Natural killer cell (primary cell): ENCODE results near the gene ELK4. TPM values are rescaled to one million over a fixed set of nuclear protein-coding genes. Genes with fewer than 3 reads are reported as not detected.

ENCODE experiments used
- ATAC-seq, 3 donors: fragments of 150-1000 bp in 2 of 3; fragments of 200-7000 bp in 1 of 3; cut with Tn5 transposase; 1 replicate in 1 of 3; 2 replicates in 2 of 3; pipeline ENCODE4 v1.10.0; 2021; ENCODE audit warnings: mild to moderate bottlenecking in 2 of 3, moderate library complexity in 2 of 3
- DNase-seq, 2 donors: peaks; one replicate each; pipeline versions ENCODE4 v3.0.0 to v3.0.0-alpha.2; 2013 to 2021; ENCODE audit warnings: mixed read lengths in 1 of 2
- H3K27ac ChIP-seq: one replicate; pipeline ENCODE4 v1.5.1; 2013; ENCODE audit warnings: mild to moderate bottlenecking, low read length
- H3K27me3 ChIP-seq: one replicate; pipeline ENCODE4 v1.6.1; 2013; ENCODE audit warnings: low read length; ENCODE audit not compliant: control insufficient read depth, insufficient read depth
- H3K36me3 ChIP-seq: one replicate; pipeline ENCODE4 v1.6.1; 2013; ENCODE audit warnings: low read length; ENCODE audit not compliant: control insufficient read depth, insufficient read depth
- H3K4me1 ChIP-seq: one replicate; pipeline ENCODE4 v1.6.1; 2013; ENCODE audit warnings: low read length; ENCODE audit not compliant: control insufficient read depth, insufficient read depth
- H3K4me3 ChIP-seq: one replicate; pipeline ENCODE4 v1.5.1; 2013; ENCODE audit warnings: low read length
- H3K9me3 ChIP-seq: one replicate; pipeline ENCODE4 v1.6.1; 2013; ENCODE audit warnings: low read length; ENCODE audit not compliant: control insufficient read depth, insufficient read depth
- H3K27ac Mint-ChIP-seq, 2 donors: one replicate each; pipeline ENCODE4 v1.8.0; 2022; ENCODE audit warnings: mild to moderate bottlenecking in 2 of 2, mixed read lengths in 2 of 2, moderate library complexity in 1 of 2
- H3K27me3 Mint-ChIP-seq, 2 donors: one replicate each; pipeline ENCODE4 v1.8.0; 2022; ENCODE audit warnings: low read depth in 2 of 2, mixed read lengths in 2 of 2
- H3K36me3 Mint-ChIP-seq: one replicate; pipeline ENCODE4 v1.8.0; 2022; ENCODE audit warnings: mixed read lengths
- H3K4me1 Mint-ChIP-seq, 2 donors: one replicate each; pipeline ENCODE4 v1.8.0; 2022; ENCODE audit warnings: mixed read lengths in 2 of 2
- H3K4me3 Mint-ChIP-seq: one replicate; pipeline ENCODE4 v1.8.0; 2022; ENCODE audit warnings: mild to moderate bottlenecking, moderate library complexity, mixed read lengths
- H3K9me3 Mint-ChIP-seq, 2 donors: one replicate each; pipeline ENCODE4 v1.8.0; 2022; ENCODE audit warnings: mixed read lengths in 2 of 2
- CTCF ChIP-seq: fragments of 200-600 bp; IDR thresholded peaks from one replicate; pipeline ENCODE4 v1.8.0; 2022; ENCODE audit warnings: antibody characterized with exemption
- WGBS: methylation state at CpG from one replicate; pipeline ENCODE4 v1.1.7; 2013; ENCODE audit warnings: missing lambda C conversion rate; ENCODE audit not compliant: insufficient coverage; 5-methylcytosine and 5-hydroxymethylcytosine counted together
- intact Hi-C: fragments of 100-400 bp; cut with micrococcal nuclease; formaldehyde crosslinking; loops from one replicate; pipeline ENCODE4 v1.14.2; 2022
- total RNA-seq, 4 donors: library from RNA; stranded (reverse); fragments of 120-200 nt in 1 of 4; gene quantifications; one replicate each; pipeline versions ENCODE4 v1.2.3 to v1.2.4, GENCODE V29; 2013 to 2022

Gene ELK4
- 100 to 1,000 TPM; 107 to 155 (median 139) TPM for total RNA-seq
- 78.0 TPM for total RNA-seq (2013)

- H3K27ac Mint-ChIP-seq, result peak within 1 kb of the TSS; percentile 97 to 99
- Histone ChIP-seq H3K4me1 (peaks cover 21% of the 10 kb centered on the region), H3K27me3 (no peaks in the 10 kb centered on the region), H3K36me3 (peaks cover 4% of the 10 kb centered on the region), H3K27ac (peak within 1 kb of the TSS; percentile 97), H3K4me3 (peak within 1 kb of the TSS; percentile 74), H3K9me3 (no peaks in the 10 kb centered on the region)
- peak; percentile 83 to 93 (median 84) for ATAC-seq
- no peaks in the 10 kb centered on the region for H3K36me3 Mint-ChIP-seq
- no peaks in the 10 kb centered on the region for H3K9me3 Mint-ChIP-seq
- intact Hi-C loops, result loop anchor here (1.0 to 5.0 kb wide), 4 partner anchors 40 to 345 kb away; no protein-coding TSS in a partner anchor
- peaks cover 29 to 36% of the 10 kb centered on the region in 2 donors for H3K4me1 Mint-ChIP-seq
- under 1% methylated on average over 80 of the region's 83 CpGs for WGBS
- DNase-seq, result peak; percentile 99 to 100
- peaks cover 0 to 7% of the 10 kb centered on the region in 2 donors for H3K27me3 Mint-ChIP-seq
- TF ChIP-seq CTCF, result peak; percentile 75
- peak within 1 kb of the TSS; percentile 97 for H3K4me3 Mint-ChIP-seq
Observed at GRCh38 chr1:205631768-205632668, at the start of gene ELK4. ELK4 (minus strand) TSS chr1:205632011; CDS start chr1:205623882, 8,129 bp downstream.

- DNase-seq (no peak), ATAC-seq (no peak)
- Mint-ChIP-seq H3K4me3 (no peak overlapping the region), H3K4me1 (peaks cover 14 to 19% of the 10 kb centered on the region in 2 donors), H3K36me3 (no peaks in the 10 kb centered on the region), H3K27ac (no peak overlapping the region), H3K9me3 (no peaks in the 10 kb centered on the region), H3K27me3 (peaks cover 11 to 15% of the 10 kb centered on the region in 2 donors)
- peaks cover 2% of the 10 kb centered on the region for H3K27me3 ChIP-seq
- peaks cover 14% of the 10 kb centered on the region for H3K4me1 ChIP-seq
- TF ChIP-seq CTCF, result no peak
- no peaks in the 10 kb centered on the region for H3K36me3 ChIP-seq
- H3K9me3 ChIP-seq, result no peaks in the 10 kb centered on the region
- WGBS, result 88% methylated on average over 3 of the region's 3 CpGs
- no peak overlapping the region for H3K4me3 ChIP-seq
- H3K27ac ChIP-seq, result no peak overlapping the region
- intact Hi-C loops, result no loop called here
Observed at GRCh38 chr1:205681364-205681763, 49.6 kb upstream of the ELK4 start.

- peaks cover 14 to 19% of the 10 kb centered on the region in 2 donors for H3K4me1 Mint-ChIP-seq
Observed at GRCh38 chr1:205680073-205680851, 48.5 kb upstream of the ELK4 start, which contains the start of gene SLC45A3. SLC45A3 (minus strand) TSS chr1:205680509; CDS start chr1:205664656, 15,853 bp downstream.

More at GRCh38 chr1:205680073-205680851, 48.5 kb upstream of the ELK4 start, which contains the start of gene SLC45A3:
- H3K4me1 ChIP-seq, result peaks cover 14% of the 10 kb centered on the region
- H3K27me3 ChIP-seq, result peaks cover 2% of the 10 kb centered on the region
- H3K36me3 ChIP-seq, result no peaks in the 10 kb centered on the region
- peak; percentile 61 to 72 (median 67) for ATAC-seq
- Mint-ChIP-seq H3K4me3 (peak within 1 kb of the TSS; percentile 90), H3K27ac (peak within 1 kb of the TSS; percentile 22 to 41), H3K36me3 (no peaks in the 10 kb centered on the region), H3K27me3 (peaks cover 11 to 15% of the 10 kb centered on the region in 2 donors), H3K9me3 (no peaks in the 10 kb centered on the region)
- TF ChIP-seq CTCF, result no peak
- H3K4me3 ChIP-seq, result peak within 1 kb of the TSS; percentile 17
- intact Hi-C loops, result no loop called here
- under 1% methylated on average over 83 of the region's 86 CpGs for WGBS
- DNase-seq, result peak in 1 of 2 donors; percentile 56
- H3K9me3 ChIP-seq, result no peaks in the 10 kb centered on the region
- no peak within 1 kb of the TSS for H3K27ac ChIP-seq
